COR-L47 (cell line): ENCODE data around the gene NUP107.

Experiments
- DNase-seq: peaks from one replicate; lab custom pipeline; 2025; lab: John Stamatoyannopoulos, UW

The NUP107 gene

DNA sequence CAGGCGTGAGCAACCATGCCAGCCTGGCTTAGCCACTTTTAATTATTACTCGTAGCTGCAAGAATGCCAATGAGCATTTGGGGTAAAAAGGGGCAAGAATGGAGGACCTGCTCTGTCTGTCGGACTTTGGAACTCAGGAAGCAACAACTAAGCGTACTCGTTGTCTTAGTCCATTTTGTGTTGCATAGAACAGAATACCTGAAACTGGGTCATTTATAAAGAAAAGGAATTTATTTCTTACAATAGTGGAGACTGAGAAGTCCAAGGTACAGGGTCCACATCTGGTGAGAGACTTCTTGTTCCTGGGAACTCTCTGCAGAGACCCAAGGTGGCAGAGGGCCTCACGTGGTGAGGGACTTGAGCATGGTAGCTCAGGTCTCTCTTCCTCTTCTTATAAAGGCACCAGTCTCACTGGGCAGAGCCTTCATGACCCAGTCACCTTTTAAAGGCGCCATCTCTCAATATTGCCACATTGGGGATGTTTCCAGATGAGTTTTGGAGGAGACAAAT lies 88.4 kb downstream of the NUP107 start:
- no peak for DNase-seq

DNA sequence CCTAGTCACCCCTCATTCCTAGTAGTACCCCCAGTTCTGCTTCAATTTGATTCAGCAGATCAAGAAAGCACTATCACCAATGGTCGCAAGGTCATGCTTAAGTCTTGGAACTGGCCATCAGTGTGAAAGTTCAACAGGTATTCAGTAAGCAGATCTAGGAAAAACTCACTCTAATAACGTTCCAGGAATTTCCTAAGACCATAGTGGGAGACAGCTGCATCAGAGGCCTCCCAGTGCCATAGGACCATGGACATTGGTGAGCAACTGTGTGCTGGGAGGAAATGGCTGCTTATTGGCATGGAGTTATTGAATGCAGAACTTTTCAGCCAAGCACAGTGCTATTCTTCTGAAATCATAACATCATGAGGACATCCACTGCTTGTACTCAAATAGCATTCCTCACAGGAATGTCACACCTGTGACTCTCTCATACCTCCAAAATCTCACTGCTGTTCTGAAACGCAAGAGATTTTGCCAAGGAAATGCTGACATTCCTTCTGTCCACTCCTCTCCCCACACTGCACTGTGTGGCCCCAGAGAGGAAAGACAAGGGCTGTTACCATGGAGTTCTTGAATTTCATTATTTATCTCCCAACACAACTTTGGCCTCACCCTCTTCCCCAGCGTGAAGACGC lies 90.3 kb downstream of the NUP107 start:
- DNase-seq: no peak

DNA sequence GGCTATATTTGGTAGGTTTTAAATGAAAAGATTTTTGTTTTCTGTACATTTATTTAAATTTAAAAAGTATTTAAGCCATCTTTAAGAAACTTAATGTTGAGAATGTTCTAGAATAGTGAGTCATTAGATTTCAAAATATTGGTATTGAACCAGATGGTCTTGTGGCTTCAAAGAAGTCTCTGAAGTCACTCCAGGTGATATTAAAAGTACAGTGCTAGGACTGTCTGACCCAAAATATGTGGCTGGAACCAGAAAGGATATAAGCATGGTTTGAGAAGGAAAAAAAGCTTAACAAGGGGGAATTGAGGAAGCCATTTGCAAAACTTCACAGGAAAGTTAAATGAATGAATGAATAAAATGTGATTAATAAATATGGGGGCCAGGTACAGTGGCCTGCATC lies 92.5 kb downstream of the NUP107 start:
- DNase-seq: no peak

DNA sequence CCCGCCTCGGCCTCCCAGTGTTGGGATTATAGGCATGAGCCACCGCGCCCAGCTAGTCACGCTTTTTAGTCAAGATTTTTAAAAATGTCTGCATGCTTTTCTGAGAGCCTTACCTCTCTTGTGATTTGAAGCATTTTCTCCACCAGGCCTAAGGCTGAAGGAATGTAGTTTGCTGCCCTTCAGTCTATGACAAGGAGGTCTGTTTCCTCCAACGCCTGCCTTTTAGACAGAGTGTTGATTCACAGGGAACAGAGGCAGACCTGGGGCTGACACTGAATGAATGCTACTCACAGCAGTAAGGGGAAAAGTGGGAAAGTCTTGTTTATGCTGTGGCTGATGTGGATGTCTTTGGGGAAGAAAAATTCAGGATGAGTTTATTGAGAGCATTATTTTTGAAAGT lies 94.0 kb downstream of the NUP107 start:
- no peak for DNase-seq

DNA sequence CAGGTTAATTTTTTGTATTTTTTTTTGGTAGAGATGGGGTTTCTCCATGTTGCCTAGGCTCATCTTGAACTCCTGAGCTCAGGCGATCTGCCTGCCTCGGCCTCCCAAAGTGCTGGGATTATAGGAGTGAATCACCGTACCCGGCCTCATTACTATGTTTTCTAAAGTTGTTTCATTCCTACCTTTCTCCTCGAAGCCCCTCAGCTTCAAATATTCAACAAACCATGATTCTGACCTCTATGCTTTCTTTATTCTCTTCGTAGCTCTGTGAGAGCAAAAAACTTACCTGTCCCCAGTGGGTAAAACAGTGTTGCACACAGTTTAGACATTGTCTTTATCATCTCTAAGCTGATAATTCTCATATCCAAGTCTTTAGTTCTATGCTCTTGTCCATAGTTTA lies 95.0 kb downstream of the NUP107 start:
- DNase-seq: no peak

DNA sequence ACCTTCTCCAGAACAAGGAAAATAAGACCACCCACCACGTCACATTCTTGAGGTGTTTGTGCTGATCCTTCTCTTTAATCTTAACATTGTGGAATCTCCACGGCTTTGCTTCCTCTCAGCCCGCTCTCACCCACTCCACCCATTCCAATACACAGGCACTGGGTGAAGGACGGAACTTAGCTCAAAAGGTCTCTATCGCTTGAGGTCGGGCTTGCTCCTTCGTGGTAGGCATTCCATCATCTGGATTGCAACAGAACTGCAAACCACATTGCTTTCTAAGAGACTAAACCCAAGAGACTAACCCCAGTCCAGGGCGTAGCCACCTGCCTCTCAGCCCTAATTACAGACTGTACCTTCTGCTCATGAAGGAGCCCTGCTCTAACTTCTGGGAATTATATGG lies 97.2 kb downstream of the NUP107 start:
- DNase-seq: no peak

DNA sequence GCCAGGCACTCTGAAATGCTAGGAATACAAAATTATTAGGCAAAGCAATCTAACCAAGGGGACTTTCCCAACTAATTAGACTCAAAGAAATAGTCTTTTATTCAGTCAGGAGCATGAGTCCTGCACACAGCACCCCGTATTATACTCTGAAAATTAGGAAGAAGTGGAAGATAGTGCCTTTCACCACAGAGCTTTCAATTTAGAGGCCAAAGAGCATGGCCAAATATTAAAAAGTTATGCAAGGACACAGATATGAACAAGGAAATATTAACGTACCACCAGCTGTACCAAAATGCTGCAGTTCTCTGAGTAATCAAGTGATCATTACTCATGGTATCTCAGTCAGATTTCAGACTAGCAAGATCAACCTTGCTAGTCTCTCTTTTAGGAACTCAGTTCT lies 98.6 kb downstream of the NUP107 start:
- no peak for DNase-seq

DNA sequence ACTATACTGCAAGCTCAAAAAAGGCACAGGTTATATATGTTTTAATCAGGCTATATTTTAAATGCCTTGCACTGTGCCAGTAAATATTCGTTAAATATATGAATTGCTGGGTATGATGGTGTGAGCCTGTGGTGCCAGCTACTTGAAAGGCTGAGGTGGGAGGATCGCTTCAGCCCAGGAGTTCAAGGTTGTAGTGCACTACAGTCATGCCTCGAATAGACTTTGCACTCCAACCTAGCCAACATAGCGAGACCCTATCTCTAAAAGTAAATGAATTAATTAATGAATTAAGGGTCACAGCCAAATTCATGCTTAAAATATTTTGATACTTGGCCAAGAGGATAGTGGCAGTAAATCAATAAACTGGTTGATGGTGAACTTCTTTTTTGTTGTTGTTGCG lies 99.0 kb downstream of the NUP107 start:
- no peak for DNase-seq

DNA sequence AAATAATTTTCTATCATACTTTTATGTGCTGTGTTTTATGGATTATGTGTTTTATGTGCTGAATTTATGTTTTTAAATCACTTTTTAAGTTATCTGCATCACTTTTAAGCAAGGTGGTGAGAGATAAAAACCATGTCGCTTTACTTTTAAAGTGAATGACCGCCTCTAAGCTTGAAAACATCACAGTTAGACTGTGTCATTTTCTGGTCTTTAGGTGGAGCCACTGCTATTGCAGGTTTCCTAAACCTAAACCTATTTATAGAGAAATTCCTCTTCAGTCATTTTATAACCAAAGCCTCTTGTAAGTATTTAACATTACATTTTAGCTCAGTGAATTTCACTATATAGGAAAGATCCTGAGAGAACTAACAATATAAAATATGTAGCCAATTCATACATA lies 100.2 kb downstream of the NUP107 start:
- DNase-seq: no peak

DNA sequence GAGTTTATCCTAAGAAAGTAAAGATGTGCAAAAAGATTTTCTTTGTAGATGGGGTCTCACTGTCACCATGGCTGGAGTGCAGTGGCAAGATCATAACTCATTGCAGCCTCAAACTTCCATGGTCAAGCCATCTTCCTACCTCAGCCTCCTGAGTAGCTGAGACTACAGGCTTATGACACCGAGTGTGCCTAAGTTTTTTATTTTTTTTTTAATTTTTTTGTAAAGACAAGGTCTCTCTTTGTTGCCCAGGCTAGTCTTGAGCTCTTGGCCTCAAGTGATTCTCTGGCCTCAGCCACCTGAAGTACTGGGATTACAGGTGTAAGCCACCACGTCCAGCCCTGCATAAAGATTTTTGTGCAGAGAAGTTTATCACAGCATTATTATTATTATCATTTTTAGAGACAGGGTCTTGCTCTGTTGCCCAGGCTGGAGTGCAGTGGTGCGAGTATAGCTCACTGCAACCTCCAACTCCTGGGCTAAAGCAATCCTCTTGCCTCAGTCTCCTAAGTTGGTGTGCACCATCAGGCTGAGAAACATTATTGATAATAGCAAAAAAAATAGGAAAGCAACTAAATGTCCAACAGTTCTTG lies 101.9 kb downstream of the NUP107 start:
- no peak for DNase-seq

DNA sequence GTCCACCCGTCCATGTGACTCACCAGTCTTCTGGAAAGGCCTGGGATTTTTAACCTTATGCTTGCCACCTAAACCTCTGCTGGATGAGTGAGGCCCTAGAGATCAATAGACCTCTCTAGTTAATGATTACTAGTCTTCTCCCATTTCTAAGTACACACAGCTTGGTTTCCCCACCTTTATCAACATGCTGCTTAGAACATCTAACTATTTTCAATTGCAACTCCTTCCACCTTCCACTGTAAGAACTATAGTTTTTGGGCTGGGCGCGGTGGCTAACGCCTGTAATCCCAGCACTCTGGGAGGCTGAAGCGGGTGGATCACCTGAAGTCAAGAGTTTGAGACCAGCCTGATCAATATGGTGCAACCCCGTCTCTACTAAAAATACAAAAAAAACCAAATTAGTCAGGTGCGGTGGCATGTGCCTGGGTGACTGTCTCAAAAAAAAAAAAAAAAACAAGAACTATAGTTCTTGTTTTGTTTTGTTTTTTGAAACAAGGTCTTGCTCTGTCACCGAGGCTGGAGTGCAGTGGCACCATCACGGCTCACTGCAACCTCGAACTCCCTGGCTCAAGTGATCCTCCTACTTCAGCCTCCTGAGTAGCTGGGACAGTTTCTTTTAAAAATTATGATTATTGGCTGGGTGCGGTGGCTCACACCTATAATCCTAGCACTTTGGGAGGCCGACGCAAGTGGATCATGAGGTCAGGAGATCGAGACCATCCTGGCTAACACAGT lies 102.5 kb downstream of the NUP107 start:
- no peak for DNase-seq

DNA sequence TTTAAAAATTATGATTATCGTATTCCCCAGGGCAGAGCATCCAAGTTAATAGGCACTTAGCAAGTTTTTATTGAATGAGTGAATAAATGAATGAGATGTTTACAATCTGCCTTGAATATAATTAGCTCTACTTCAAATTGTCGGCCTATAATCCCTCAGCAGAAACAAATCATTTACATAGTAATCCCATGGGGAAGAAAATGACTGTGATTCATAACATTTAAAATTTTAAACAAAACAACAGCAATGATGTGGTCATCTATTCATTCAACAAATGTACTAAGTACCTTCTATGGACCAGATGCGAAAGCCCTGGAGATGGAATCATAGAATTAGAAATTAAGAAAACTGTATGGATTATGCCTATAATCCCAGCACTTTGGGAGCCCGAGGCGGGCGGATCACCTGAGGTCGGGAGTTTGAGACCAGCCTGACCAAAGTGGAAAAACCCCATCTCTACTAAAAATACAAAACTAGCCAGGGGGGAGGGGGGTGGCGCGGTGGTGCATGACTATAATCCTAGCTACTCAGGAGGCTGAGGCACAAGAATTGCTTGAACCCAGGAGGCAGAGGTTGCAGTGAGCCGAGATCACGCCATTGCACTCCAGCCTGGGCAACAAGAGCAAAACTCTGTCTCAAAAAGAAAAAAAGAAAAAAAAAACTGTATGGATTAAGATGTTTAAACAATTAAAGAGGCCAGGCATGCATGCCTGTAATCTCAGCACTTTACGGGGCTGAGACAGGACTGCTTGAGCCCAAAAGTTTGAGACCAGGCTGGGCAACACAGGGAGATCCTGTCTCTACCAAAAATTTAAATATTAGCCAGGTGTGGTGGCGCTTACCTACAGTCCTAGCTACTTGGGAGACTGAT lies 103.5 kb downstream of the NUP107 start:
- DNase-seq: no peak

DNA sequence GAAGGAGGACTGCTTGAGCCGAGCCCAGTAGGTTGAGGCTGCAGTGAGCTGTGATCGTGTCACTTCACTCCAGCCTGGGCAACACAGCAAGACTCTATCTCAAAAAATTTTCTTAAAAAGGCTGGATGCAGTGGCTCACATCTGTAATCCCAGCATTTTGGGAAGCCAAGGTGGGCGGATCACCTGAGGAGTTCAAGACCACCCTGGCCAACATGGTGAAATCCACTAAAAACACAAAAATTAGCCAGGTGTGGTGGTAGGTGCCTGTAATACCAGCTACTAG lies 104.1 kb downstream of the NUP107 start:
- no peak for DNase-seq

DNA sequence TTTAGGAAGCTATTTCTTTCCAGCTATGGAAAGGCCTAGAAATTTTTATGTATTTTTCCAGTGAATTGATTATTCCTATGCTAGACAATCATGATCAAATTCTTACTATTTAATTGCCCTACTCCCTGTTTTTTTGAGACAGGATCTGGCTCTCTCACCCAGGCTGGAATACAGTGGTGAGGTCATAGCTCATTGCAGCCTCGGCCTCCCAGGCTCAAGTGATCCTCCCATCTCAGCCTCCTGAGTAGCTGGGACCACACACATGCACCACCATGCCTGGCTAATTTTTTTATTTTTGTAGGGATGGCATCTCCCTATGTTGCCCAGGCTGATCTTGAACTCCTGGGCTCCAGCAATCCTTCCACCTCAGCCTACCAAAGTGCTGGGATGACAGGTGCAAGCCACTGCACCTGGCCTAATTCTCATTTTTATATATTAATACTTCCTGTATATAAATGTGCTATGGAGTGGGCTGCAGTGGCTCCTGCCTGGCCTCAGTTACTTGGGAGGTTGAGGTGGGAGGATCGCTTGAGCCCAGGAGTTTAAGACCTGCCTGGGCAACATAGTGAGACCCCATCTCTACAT lies 105.2 kb downstream of the NUP107 start:
- DNase-seq: no peak

DNA sequence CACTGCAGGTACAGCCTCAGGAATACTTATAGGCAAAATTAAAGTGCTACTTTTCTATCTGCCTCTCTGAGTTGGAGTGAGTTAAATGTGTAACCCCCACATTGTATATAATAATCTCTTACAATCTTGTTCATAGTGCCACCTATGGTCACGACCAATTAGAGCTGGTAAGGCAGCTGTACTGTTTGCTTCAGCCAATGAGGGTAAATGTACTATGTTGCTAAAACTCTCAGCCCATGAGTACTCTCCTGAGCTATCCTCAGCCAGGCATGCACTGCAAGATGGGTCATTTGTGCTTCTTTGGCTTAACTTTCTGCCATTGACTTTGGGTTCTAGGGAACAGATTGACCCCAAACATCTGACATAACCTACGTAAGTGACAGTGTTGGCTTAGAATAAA lies 106.2 kb downstream of the NUP107 start:
- no peak for DNase-seq

DNA sequence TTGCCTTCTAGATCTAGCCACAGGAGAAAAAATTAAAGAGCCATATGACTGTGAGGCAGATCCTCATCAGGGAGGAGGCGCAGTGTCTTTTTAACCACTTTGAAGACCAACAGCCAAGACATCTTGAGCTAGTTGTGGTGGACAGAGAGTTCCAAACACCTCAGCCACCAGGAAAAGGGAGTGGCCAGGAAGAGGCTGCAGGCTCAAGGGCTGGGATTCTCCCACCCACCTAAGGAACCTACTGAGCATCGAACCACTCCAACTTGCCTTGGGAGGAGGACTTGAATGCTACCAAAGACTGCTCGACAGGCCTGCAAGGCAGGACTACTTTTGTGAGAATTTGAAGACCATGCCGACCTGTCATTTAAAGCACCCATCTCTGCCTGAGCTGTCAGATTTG lies 106.7 kb downstream of the NUP107 start:
- DNase-seq: no peak

DNA sequence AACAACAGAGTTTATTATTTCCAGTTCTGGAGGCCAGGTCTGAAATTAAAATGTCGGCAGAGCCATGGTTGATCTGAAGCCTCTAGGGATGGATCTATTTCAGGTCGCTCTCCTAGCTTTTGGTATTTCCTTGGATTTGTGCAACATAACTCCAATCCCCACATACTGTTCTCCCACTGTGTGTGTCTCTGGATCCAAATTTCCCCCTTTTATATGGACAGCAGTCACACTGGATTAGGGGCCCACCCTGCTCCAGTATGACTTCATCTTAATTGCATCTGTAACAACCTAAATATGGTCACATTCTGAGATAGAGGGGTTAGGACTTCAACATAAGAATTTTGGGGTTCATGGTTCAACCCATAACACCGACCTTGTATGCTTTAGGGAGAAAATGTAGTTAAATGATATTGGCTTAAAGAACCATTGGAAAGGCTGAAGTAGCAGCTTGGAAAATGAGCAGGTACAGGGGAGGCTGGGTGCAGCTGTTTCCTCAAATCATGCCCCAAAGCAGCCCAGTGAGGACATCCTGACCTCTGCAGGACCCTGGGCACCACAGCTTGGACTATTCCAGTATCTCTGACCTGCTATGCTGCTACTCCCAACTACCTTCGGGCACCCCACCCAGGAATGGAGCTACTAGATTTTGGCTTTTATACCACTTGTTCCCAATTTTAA lies 107.3 kb downstream of the NUP107 start:
- DNase-seq: no peak

DNA sequence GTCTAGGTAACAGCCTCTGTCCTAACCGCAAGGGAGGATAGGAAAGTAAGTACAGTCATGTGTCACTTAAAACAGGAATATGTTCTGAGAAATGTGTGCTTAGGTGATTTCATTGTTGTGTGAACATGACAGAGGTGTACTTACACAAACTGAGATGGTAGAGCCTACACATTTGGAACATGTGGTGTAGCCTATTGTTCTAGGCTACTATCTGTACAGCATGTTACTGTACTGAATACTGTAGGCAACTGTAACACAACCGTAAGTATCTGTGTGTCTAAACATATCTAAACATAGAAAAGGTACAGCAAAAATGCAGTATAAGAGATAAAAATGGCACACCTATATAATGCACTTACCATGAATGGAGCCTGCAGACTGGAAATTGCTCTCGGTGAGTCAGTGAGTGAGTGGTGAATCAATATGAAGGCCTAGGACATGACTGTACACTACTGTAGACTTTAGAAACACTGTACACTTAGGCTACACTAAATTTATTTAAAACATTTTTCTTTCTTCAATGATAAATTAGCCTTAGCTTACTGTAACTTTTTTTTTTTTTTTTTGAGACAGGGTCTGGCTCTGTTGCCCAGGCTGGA lies 108.0 kb downstream of the NUP107 start:
- no peak for DNase-seq
